Measurements from ENCODE around the gene THOC7.

GRCh38 chr3:63795438-63795837 is 68.2 kb downstream of the THOC7 start:
- TF ChIP-seq POLR2A (IDR thresholded peaks at IDR 0.05) = no peak
- no peak for TF ChIP-seq CTCF (IDR thresholded peaks at IDR 0.05)
